Measurements from ENCODE around the gene FKBP3.
"Not testable (repeated sequence)": the region's sequence is repeated elsewhere in the genome, so short reads cannot be mapped to it uniquely, and the experiment has no call there.

Gene FKBP3

DNA sequence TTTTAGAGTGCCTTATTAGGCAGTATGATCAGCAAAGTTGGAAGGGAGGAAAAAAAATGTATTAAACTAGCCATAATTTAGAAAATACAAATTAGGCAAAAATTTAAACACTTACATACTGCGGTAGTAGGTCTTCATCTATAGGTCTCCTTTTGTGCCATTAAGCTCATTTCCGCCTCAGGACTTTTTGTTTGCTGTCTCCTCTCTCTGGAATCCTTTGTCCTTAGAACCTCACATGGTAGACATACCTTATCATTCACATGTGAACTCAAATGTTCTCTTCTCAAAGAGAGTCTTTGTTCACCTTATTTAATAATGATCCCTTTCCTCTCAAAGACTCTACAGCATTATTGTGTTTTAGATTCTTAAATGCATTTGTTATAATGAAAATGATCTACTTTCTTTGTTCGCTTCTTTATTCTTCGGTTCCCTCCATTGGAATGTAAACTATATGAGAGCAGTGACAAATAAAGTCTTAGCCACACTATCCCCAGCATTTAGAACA lies 16.2 kb upstream of the FKBP3 start:
- no peak for DNase-seq (ENCODE audit: low read depth, low spot score)
- H3K4me3 ChIP-seq (ENCODE audit: low read depth, low read length) = no peak overlapping the region
- ChIA-PET POLR2A (no interaction called here), CTCF (interaction anchor here (1.5 to 1.8 kb wide), 2 partner anchors 14 to 103 kb away, joined by 3 to 6 read pairs; partner anchors contain the start of gene MIS18BP1)
- TF ChIP-seq, protein P1, sequence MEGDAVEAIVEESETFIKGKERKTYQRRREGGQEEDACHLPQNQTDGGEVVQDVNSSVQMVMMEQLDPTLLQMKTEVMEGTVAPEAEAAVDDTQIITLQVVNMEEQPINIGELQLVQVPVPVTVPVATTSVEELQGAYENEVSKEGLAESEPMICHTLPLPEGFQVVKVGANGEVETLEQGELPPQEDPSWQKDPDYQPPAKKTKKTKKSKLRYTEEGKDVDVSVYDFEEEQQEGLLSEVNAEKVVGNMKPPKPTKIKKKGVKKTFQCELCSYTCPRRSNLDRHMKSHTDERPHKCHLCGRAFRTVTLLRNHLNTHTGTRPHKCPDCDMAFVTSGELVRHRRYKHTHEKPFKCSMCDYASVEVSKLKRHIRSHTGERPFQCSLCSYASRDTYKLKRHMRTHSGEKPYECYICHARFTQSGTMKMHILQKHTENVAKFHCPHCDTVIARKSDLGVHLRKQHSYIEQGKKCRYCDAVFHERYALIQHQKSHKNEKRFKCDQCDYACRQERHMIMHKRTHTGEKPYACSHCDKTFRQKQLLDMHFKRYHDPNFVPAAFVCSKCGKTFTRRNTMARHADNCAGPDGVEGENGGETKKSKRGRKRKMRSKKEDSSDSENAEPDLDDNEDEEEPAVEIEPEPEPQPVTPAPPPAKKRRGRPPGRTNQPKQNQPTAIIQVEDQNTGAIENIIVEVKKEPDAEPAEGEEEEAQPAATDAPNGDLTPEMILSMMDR (IDR thresholded peaks at IDR 0.05; ENCODE audit: insufficient read depth, low read length, missing control alignments) = no peak

DNA sequence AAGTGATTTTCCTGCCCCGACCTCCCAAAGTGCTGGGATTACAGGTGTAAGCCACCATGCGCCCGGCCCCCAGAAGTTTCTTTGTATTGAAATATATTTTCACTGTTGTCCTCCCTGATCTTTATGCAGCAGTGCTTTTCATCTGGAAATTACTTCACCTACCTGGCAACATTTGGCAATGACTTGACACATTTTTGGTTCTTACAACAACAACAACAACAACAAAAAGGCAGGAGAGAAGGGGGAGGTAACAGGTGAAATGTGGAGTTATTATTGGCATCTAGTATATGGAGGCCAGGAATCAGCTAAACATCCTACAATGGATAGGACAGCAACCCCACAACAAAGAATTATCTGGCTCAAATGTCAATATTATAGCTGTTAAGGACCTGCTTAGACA lies 15.3 kb upstream of the FKBP3 start:
- ChIA-PET CTCF (interaction anchor here (1.5 to 1.8 kb wide), 2 partner anchors 13 to 104 kb away, joined by 3 to 6 read pairs; partner anchors contain the start of gene MIS18BP1), POLR2A (no interaction called here)
- DNase-seq (ENCODE audit: low read depth, low spot score) = no peak
- no peak overlapping the region for H3K4me3 ChIP-seq (ENCODE audit: low read depth, low read length)
- TF ChIP-seq, protein P1 (IDR thresholded peaks at IDR 0.05; ENCODE audit: insufficient read depth, low read length, missing control alignments) = no peak

DNA sequence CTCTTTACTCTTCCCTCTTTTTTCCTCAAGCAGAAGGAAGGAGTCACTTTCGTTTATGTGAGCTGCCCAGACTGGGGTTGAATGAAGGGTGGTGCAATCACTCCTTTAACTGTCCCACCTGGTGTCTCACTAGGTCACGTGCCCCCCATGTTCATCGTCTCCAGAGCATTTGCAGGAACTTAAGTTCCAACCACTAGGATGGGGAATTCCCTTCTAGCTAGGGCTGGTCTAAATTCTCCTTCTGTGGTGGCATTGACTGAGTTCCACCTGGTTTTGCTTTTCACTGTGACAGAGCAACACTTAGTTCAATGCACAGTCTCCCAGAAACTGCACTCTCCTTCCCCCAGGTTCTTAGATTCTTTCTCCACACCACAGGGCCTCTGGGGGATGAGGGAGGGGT lies 10.9 kb upstream of the FKBP3 start:
- CTCF ChIA-PET = no interaction called here

DNA sequence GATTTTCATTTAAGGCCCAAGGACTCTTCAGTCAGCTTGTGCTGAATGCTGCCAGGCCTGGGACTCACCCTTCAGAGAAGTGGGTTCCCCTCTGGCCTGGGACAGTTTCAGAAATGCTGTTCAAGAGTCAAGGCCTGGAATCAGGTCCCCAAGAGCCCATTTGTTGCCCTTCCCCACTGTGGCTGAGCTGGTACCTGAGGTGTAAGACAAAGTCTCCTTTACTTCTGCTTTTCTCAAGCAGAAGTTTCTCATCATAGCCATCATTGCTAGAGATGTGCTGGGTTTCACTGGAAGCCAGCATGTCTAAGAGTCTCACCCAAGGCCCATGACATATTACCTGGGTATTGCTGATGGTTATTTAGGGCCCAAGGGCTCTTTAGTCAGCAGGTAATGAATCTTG lies 10.4 kb upstream of the FKBP3 start:
- ChIA-PET CTCF (no interaction called here), POLR2A (no interaction called here)
- H3K4me3 ChIP-seq (ENCODE audit: low read depth, low read length) = no peak overlapping the region
- TF ChIP-seq, protein P1 (IDR thresholded peaks at IDR 0.05; ENCODE audit: insufficient read depth, low read length, missing control alignments) = no peak
- DNase-seq (ENCODE audit: low read depth, low spot score) = no peak

More for the DNA sequence above, 10.9 kb upstream of the FKBP3 start:
- POLR2A ChIA-PET = no interaction called here
- TF ChIP-seq, protein P1 (IDR thresholded peaks at IDR 0.05; ENCODE audit: insufficient read depth, low read length, missing control alignments) = no peak
- no peak overlapping the region for H3K4me3 ChIP-seq (ENCODE audit: low read depth, low read length)
- DNase-seq (ENCODE audit: low read depth, low spot score) = no peak

DNA sequence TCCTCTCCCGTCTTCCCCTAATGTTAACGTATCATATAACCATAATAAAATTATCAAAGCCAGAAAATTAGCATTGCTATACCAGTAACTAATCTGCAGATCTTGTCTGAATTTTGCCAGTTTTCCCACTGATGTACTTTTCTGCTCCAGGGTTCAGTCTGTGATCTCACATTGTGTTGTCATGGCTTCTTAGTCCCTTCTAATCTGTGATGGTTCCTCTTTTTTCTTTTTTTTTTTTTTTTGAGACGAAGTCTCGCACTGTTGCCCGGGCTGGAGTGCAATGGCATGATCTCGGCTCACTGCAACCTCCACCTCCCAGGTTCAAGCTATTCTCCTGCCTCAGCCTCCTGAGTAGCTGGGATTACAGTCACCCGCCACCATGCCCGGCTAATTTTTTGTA lies 7.8 kb upstream of the FKBP3 start:
- CTCF ChIA-PET; POLR2A ChIA-PET; DNase-seq (ENCODE audit: low read depth, low spot score); H3K4me3 ChIP-seq (ENCODE audit: low read depth, low read length): not testable (repeated sequence)

DNA sequence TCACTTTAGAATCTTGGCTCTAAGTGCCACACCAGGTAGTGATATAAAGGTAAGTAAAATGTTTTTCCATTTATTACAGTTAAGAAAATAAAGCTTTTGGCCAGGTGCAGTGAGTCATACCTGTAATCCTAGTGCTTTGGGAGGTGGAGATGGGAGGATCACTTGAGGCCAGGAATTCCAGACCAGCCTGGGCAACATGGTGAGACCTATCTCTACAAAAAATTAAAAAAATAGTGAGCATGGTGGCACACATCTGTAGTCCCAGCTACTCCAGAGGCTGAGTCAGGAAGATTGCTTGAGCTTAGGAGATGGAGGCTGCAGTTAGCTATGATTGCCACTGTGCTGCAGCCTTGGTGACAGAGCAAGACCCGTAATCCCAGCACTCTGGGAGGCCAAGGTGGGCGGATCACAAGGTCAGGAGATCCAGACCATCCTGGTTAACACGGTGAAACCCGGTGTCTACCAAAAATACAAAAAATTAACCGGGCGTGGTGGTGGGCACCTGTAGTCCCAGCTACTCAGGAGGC lies 6.4 kb upstream of the FKBP3 start:
- no peak for DNase-seq (ENCODE audit: low read depth, low spot score)
- H3K4me3 ChIP-seq (ENCODE audit: low read depth, low read length) = no peak overlapping the region
- TF ChIP-seq, protein P1 (IDR thresholded peaks at IDR 0.05; ENCODE audit: insufficient read depth, low read length, missing control alignments) = no peak
- POLR2A ChIA-PET = no interaction called here
- CTCF ChIA-PET = interaction anchor here (2.4 kb wide), 1 partner anchor 128 kb away, joined by 9 read pairs; no protein-coding TSS in a partner anchor

DNA sequence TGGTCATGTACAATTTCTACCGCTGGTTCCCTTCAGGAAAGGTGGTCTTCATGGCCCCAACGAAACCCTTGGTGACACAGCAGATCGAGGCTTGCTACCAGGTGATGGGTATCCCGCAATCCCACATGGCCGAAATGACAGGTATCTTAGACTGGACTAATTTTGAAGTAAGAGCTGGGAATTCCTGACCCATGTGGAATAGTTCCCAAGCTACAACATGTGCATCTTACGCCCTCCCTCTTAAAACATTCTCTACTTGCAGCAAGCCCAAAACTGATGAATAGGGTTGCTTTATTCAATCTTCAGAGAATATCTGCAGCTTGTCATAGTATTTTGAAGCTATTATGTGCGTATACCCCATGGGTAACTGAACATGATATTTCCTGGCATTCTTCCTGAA lies 2.1 kb upstream of the FKBP3 start:
- TF ChIP-seq, protein P1 (IDR thresholded peaks at IDR 0.05; ENCODE audit: insufficient read depth, low read length, missing control alignments) = no peak
- no peak for DNase-seq (ENCODE audit: low read depth, low spot score)
- POLR2A ChIA-PET = no interaction called here
- CTCF ChIA-PET = interaction anchor here (0.6 to 1.4 kb wide), 7 partner anchors 13 to 223 kb away, joined by 3 to 6 read pairs (median 3); partner anchors contain the start of gene MIS18BP1
- peak overlapping the region; percentile 92 for H3K4me3 ChIP-seq (ENCODE audit: low read depth, low read length)
